Activated T-helper 1 cell treated with Interleukin-2 at 50 U/mL for 16 hours (primary cell): ENCODE results near the gene ZSWIM9.
"Not testable (repeated sequence)": the region's sequence is repeated elsewhere in the genome, so short reads cannot be mapped to it uniquely, and the experiment has no call there.

Experiments used
- DNase-seq: peaks from one replicate; pipeline ENCODE4 v3.0.0-alpha.2; 2020; ENCODE audit warnings: low read depth

ZSWIM9 gene

DNA sequence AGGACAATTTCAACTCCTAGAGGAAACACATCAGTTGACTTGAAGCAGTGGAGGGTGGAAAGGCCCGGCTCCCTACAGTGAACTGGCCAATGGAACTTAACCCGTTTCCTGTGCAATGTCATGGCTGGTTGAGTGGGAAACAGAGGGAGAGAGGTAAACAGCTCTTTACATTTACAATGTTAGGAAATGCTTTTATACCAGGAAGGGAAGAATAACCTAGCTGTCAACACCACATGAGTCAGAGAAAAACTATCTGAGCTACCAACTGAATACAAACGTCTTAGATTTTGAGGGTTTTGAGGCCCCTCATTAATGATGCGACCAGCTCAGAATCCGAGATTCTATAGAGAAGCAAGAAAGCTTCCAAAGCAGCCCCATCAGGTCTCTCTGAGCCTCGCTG is 48.5 kb downstream of the ZSWIM9 start:
- DNase-seq, result no peak

DNA sequence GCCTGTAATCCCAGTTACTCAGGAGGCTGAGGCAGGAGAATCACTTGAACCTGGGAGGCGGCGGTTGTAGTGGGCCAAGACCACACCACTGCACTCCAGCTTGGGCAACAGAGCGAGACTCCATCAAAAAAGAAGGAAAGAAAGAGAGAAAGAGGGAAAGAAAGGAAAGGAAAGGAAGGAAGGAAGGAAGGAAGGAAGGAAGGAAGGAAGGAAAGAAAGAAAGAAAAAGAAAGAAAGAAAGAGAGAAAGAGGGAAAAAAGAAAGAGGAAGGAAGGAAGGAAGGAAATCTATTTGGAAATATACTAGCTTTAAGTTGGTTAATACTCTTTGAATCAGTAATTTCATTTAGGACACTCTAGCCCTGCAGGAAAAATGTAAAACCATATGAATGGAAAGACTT is 50.3 kb downstream of the ZSWIM9 start:
- DNase-seq, result not testable (repeated sequence)

DNA sequence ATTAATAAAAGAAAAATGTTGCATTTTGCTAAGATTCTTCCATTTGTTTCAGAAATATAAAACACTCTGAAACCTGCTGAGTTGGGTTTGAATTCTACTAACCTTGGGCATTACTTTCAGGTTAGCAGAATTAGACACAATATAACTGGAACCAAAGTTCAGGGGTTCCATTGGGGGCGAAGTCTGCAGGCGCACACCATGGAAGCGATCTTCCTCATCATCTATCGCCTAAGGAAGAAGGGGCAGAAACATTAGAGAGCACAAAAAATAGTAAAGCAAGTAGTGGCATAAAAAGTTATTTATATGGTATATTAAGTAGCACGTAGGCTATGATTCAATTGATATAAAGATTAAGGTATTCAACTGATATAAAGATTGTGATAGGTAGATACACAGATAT is 51.1 kb downstream of the ZSWIM9 start:
- DNase-seq, result no peak

DNA sequence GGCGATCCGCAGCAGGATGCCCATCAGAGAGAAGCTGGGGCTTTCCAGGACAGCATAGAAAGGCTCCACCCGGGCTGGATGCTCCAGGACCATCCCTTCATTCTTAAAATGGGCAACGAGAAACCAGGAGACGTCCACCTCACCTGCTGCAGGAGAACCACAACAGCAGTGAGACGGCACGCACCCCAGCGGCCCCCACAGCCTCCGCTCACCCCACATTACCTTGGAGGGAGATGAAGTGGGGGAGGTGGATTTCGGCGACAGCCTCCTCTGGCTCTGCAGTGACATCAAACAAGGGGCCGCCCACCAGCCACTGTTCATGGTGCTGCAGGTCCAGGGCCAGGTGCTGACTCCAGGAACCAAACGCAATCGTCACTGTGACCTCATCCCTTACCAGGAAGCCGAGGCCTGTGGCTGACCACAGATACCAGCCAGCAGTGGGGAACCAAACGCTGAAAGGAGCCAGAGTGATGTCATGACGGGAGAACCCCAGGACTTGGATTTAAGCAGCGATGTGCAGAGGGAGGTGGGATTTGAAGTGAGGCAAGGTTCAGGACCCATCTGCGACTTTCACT is 60.2 kb downstream of the ZSWIM9 start:
- DNase-seq, result no peak

DNA sequence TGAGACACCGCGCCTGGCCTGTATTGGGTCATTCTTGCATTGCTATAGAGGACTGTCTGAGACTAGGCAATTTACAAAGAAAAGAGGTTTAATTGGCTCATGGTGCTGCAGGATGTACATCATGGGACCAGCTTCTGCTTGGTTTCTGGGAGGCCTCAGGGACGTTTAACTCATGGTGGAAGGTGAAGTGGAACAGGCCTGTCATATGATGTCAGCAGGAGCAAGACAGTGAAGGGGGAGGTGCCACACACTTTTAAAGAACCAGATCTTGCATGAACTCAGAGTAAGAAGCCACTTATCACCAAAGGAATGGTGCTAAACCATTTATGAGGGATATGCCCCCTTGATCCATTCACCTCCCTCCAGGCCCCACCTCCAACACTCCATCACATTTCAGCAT is 66.6 kb downstream of the ZSWIM9 start:
- no peak for DNase-seq

DNA sequence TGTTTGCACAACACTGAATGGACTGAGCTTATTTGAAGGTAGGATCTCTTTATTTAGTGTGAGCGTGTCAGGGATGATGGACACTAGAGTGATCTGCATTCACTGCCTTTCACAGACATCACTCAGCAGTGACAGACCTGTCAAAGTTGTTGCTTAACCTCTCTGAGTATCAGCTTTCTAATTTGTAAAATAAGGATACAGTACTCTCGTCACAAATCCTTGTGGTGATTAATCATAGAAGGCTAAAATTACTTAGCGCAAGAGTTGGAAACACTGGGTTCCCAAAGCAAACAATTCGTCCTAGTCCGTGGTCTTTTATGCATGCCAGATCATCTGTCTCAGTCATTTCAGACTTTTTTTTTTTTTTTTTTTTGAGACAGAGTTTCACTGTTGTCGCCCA is 68.6 kb downstream of the ZSWIM9 start:
- no peak for DNase-seq

DNA sequence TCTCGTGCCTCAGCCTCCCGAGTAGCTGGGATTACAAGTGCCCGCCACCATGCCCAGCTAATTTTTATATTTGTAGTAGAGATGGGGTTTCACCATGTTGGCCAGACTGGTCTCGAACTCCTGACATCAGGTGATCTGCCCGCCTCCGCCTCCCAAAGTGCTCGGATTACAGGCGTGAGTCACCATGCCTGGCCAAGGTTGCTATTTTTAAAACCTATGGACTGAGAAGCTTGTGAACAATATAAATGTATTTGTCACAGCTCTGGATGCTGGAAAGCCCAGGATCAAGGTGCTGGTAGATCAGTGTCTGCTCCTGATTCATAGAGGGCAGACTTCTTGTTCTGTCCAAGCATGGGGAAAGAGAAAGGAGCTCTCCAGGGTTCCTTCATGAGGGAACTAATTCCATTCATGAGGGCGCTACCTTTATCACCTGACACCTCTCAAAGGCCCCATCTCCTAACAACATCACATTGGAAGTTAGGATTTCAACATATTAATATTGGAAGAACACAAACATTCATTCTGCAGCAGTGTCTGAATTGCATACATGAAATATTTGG is 69.2 kb downstream of the ZSWIM9 start:
- DNase-seq, result no peak

DNA sequence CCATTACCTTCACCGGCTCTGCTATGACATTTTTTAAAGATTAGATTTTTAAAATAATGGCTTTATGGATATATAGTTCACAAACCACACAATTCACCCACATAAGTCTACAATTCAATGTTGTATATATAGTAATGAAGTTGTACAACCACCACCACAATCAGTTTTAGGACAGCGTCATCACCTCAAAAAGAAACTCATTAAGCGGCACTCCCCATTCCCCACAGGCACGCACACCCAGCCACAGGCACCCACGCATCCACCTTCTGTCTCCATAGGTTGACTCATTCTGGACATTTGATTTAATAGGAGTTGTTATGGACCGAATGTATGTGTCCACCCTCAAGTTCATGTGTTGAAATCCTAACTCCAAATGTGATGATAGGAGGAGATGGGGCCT is 71.3 kb downstream of the ZSWIM9 start:
- not testable (repeated sequence) for DNase-seq

DNA sequence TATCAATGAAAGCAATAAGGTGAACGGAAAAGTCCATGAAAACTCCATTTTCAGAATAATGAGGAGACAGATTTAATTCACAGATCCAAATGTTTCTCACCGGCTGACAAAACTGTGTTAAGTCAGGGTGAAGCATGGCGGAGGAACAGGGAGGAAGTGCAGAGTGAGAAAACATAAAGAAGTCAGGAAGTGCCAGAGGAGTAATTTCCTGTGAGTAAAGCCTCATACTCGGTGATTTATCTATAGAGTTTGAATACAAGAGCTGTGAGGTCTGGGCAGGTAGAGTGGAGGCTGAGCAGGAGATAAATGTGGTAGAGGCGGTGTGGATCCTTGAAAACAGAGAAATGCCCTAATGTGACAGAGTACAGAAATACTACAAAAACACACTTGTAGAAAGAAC is 73.8 kb downstream of the ZSWIM9 start:
- peak; percentile 15 for DNase-seq

DNA sequence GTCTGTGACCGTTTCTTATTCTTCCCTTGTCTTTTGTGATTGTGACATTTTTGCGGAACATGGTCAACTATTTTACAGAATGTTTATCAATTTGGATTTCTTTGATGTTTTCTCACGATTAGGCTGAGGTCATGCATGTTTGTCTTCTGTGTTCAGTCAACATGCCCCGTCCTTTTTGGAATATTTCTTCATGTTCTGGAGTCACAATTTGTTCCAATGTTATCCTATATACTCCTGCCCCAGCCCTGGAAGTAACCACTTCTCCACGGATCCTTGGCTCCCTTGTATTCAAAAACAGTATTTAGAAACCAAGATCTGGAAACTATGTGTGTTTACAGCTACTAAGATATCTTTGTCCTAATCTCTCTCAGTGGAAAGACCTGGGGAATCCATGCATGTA is 75.6 kb downstream of the ZSWIM9 start:
- no peak for DNase-seq

DNA sequence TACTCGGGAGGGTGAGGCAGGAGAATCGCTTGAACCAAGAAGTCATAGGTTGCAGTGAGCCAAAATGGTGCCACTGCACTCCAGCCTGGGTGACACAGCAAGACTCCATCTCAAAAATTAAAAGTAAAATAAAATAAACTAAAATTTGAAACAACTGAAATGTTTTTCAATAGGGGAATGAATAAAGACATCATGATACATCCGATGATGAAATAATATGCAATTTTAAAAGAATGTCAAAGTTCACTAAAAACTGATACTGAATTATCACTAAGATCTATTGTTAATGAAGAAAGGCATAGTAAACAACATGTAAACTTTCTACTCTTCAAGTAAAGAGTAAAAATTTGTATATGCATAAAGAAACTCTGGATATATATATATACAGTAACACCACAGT is 76.7 kb downstream of the ZSWIM9 start:
- DNase-seq, result no peak
